HCT116 (cell line): ENCODE data around the gene NET1. TPM values are rescaled to one million over a fixed set of nuclear protein-coding genes. Genes with fewer than 3 reads are reported as not detected.

ENCODE experiments used
- ATAC-seq: fragments of 200-7000 bp; cut with Tn5 transposase; 2 replicates; pipeline ENCODE4 v1.9.1; 2020; ENCODE audit warnings: mild to moderate bottlenecking, moderate library complexity
- BruUV-seq: library from RNA; stranded (reverse); fragments of 400-500 nt; replicated peaks from 2 replicates; lab custom pipeline; 2021; lab: Mats Ljungman, UMichigan
- CTCF ChIA-PET: fragments of 300-600 bp; sonication (Branson Sonifier 250); formaldehyde crosslinking; loops from one replicate; lab custom pipeline; 2021; ENCODE audit warnings: antibody characterized with exemption; lab: Charles Lee
- POLR2A ChIA-PET: fragments of 300-600, 350-600 bp; sonication (Branson Sonifier 250); formaldehyde crosslinking; loops from one replicate; lab custom pipeline; 2021; ENCODE audit warnings: antibody characterized with exemption; lab: Charles Lee
- RAD21 ChIA-PET, 2 experiments: fragments of 300-600 bp; sonication (Branson Sonifier 250); formaldehyde crosslinking; loops; one replicate each; lab custom pipeline; 2023; ENCODE audit warnings: low total read pairs in 2 of 2; ENCODE audit not compliant: uncharacterized antibody in 2 of 2, unreplicated experiment in 2 of 2, low non-redundant PET in 1 of 2; lab: Charles Lee
- DNase-seq: peaks from one replicate; pipeline ENCODE4 v3.0.0-alpha.2; 2010; ENCODE audit warnings: low read depth, low spot score
- H2AFZ ChIP-seq: fragments of 200-600 bp; shearing (Covaris generic), sonication (generic); 2 replicates; pipeline ENCODE4 v1.6.1; 2017; ENCODE audit warnings: low read depth, mixed run types, mixed read lengths, antibody characterized with exemption, low read length; ENCODE audit not compliant: poor library complexity, severe bottlenecking
- H3K27ac ChIP-seq: 2 replicates; pipeline ENCODE4 v1.5.1; 2012; ENCODE audit warnings: low read depth, low read length
- H3K27me3 ChIP-seq: fragments of 200-600 bp; sonication (generic); 2 replicates; pipeline ENCODE4 v1.6.1; 2016; ENCODE audit warnings: mixed run types, low read length, mixed read lengths; ENCODE audit not compliant: insufficient read depth
- H3K36me3 ChIP-seq, 2 experiments: fragments of 200-500 bp in 1 of 2; fragments of 200-600 bp in 1 of 2; sonication (Bioruptor generic) in 1 of 2; sonication (generic) in 1 of 2; 2 replicates each; pipeline versions ENCODE4 v1.5.1 to v1.6.1; 2014 to 2016; ENCODE audit warnings: low read length in 2 of 2, inconsistent platforms in 1 of 2, mixed read lengths in 1 of 2, mixed run types in 1 of 2; ENCODE audit not compliant: insufficient read depth in 2 of 2, control insufficient read depth in 1 of 2
- H3K4me1 ChIP-seq, 2 experiments: fragments of 200-600 bp in 1 of 2; sonication (generic) in 1 of 2; 2 replicates each; pipeline versions ENCODE4 v1.5.1 to v1.6.1; 2012 to 2017; ENCODE audit warnings: low read length in 2 of 2, inconsistent platforms in 1 of 2, mild to moderate bottlenecking in 1 of 2, mixed read lengths in 1 of 2, mixed run types in 1 of 2, moderate library complexity in 1 of 2; ENCODE audit not compliant: insufficient read depth in 2 of 2, control insufficient read depth in 1 of 2
- H3K4me2 ChIP-seq: fragments of 200-600 bp; sonication (generic); 2 replicates; pipeline ENCODE4 v1.6.1; 2017; ENCODE audit warnings: mixed run types, low read length, mixed read lengths
- H3K4me3 ChIP-seq, 2 experiments: fragments of 200-600 bp in 1 of 2; sonication (generic) in 1 of 2; replicated peaks in 1 of 2; 2 replicates each; pipeline ENCODE4 v1.5.1; 2011 to 2016; ENCODE audit warnings: low read length in 2 of 2, control low read depth in 1 of 2, low read depth in 1 of 2, mild to moderate bottlenecking in 1 of 2, mixed read lengths in 1 of 2, mixed run types in 1 of 2
- H3K79me2 ChIP-seq: fragments of 200-600 bp; sonication (generic); 2 replicates; pipeline ENCODE4 v1.6.1; 2017; ENCODE audit warnings: mild to moderate bottlenecking, mixed run types, low read length, moderate library complexity, mixed read lengths; ENCODE audit not compliant: insufficient read depth
- H3K9ac ChIP-seq: fragments of 200-600 bp; sonication (generic); 2 replicates; pipeline ENCODE4 v1.6.1; 2016; ENCODE audit warnings: low read length, mixed read lengths
- H3K9me2 ChIP-seq: fragments of 200-600 bp; sonication (generic), shearing (Covaris generic); 2 replicates; pipeline ENCODE4 v1.6.1; 2017; ENCODE audit warnings: mixed run types, mild to moderate bottlenecking, moderate library complexity; ENCODE audit not compliant: insufficient read depth
- H3K9me3 ChIP-seq, 2 experiments: fragments of 200-500 bp in 1 of 2; fragments of 200-600 bp in 1 of 2; sonication (Bioruptor generic) in 1 of 2; sonication (generic) in 1 of 2; 2 replicates each; pipeline ENCODE4 v1.6.1; 2014 to 2017; ENCODE audit warnings: low read length in 2 of 2, mixed read lengths in 2 of 2, inconsistent platforms in 1 of 2, low read depth in 1 of 2, mild to moderate bottlenecking in 1 of 2, mixed run types in 1 of 2, moderate library complexity in 1 of 2; ENCODE audit not compliant: control insufficient read depth in 1 of 2, insufficient read depth in 1 of 2
- H4K20me1 ChIP-seq: fragments of 200-600 bp; sonication (generic), shearing (Covaris generic); 2 replicates; pipeline ENCODE4 v1.6.1; 2017; ENCODE audit warnings: mixed run types, mild to moderate bottlenecking, moderate library complexity; ENCODE audit not compliant: insufficient read depth
- CBX3 ChIP-seq: IDR thresholded peaks from 2 replicates; pipeline ENCODE4 v1.6.1; 2012; ENCODE audit warnings: low read depth
- EGR1 ChIP-seq: IDR thresholded peaks from 2 replicates; pipeline ENCODE4 v1.6.1; 2012; ENCODE audit warnings: low read depth
- EZH2 ChIP-seq: fragments of 200-600 bp; sonication (generic); IDR thresholded peaks from 2 replicates; pipeline ENCODE4 v1.6.1; 2017; ENCODE audit warnings: antibody characterized with exemption, mixed run types
- EZH2phosphoT487 ChIP-seq: fragments of 200-600 bp; IDR thresholded peaks from 2 replicates; pipeline ENCODE4 v1.6.1; 2018; ENCODE audit warnings: antibody characterized with exemption, borderline replicate concordance
- JUND ChIP-seq: IDR thresholded peaks from 2 replicates; pipeline ENCODE4 v1.6.1; 2012
- POLR2A ChIP-seq: IDR thresholded peaks from 2 replicates; pipeline ENCODE4 v1.7.0; 2011; ENCODE audit warnings: borderline replicate concordance; ENCODE audit not compliant: insufficient read depth, insufficient read length; ENCODE audit errors: extremely low read depth
- POLR2AphosphoS5 ChIP-seq: IDR thresholded peaks from 2 replicates; pipeline ENCODE4 v1.6.1; 2011; ENCODE audit warnings: mild to moderate bottlenecking, low read depth, low read length, moderate library complexity
- RAD21 ChIP-seq: IDR thresholded peaks from 2 replicates; pipeline ENCODE4 v1.6.1; 2012; ENCODE audit warnings: low read depth, mild to moderate bottlenecking
- REST ChIP-seq: IDR thresholded peaks from 2 replicates; pipeline ENCODE4 v1.6.1; 2012; ENCODE audit warnings: low read depth
- SIN3A ChIP-seq: IDR thresholded peaks from 2 replicates; pipeline ENCODE4 v1.6.1; 2012; ENCODE audit warnings: low read depth
- SP1 ChIP-seq: IDR thresholded peaks from 2 replicates; pipeline ENCODE4 v1.6.1; 2012; ENCODE audit warnings: low read depth
- TCF7L2 ChIP-seq: IDR thresholded peaks from 2 replicates; pipeline ENCODE4 v1.7.0; 2011; ENCODE audit warnings: borderline replicate concordance, inconsistent platforms; ENCODE audit not compliant: insufficient read depth, insufficient read length; ENCODE audit errors: extremely low read depth
- YY1 ChIP-seq: IDR thresholded peaks from 2 replicates; pipeline ENCODE4 v1.6.1; 2011; ENCODE audit warnings: low read length, low read depth, moderate library complexity, mild to moderate bottlenecking; ENCODE audit not compliant: insufficient replicate concordance; ENCODE audit errors: extremely low read depth
- ZBTB33 ChIP-seq: IDR thresholded peaks from 2 replicates; pipeline ENCODE4 v1.6.1; 2011; ENCODE audit warnings: mild to moderate bottlenecking, low read length, moderate library complexity; ENCODE audit not compliant: insufficient replicate concordance; ENCODE audit errors: extremely low read depth
- ZFX ChIP-seq: fragments of 450-650 bp; IDR thresholded peaks from 2 replicates; pipeline ENCODE4 v1.6.1; 2017
- ZNF274 ChIP-seq: fragments of 200-500 bp; sonication (Bioruptor generic); IDR thresholded peaks from 2 replicates; pipeline ENCODE4 v1.6.1; 2014; ENCODE audit warnings: mild to moderate bottlenecking, low read depth, low read length, inconsistent platforms
- intact Hi-C: fragments of 100-400 bp; cut with micrococcal nuclease; formaldehyde crosslinking; loops from 2 replicates; pipeline ENCODE4 v1.10.0; 2022
- total RNA-seq: library from RNA; stranded (reverse); gene quantifications from one replicate; pipeline ENCODE4 v1.2.1, GENCODE V29; 2021; ENCODE audit not compliant: unreplicated experiment
- TF ChIP-seq, protein P1 (sequence below), 3 experiments: fragments of 200-600 bp in 1 of 3; sonication (generic) in 1 of 3; IDR thresholded peaks in 2 of 3; conservative IDR thresholded peaks in 1 of 3; 2 replicates each; pipeline ENCODE4 v1.5.1; 2012 to 2017; ENCODE audit warnings: low read depth in 2 of 3, low read length in 2 of 3, antibody characterized with exemption in 1 of 3, borderline replicate concordance in 1 of 3, control low read depth in 1 of 3, mild to moderate bottlenecking in 1 of 3, mixed read lengths in 1 of 3, mixed run types in 1 of 3, moderate library complexity in 1 of 3; ENCODE audit not compliant: insufficient read depth in 1 of 3

Gene NET1
- total RNA-seq, 1 experiment from 2014 or later: 51.2 TPM

- Histone ChIP-seq H3K27me3 (no peaks in the 10 kb centered on the region), H3K36me3 (no peaks in the 10 kb centered on the region), H4K20me1 (no peaks in the 10 kb centered on the region), H3K4me3 (no peak overlapping the region), H3K27ac (no peak overlapping the region), H3K4me1 (peaks cover 0 to 5% of the 10 kb centered on the region in 2 experiments; a peak in 1 of 4 replicates), H3K9me3 (no peaks in the 10 kb centered on the region), H3K4me2 (no peak overlapping the region), H3K9ac (no peak overlapping the region), H3K9me2 (no peaks in the 10 kb centered on the region), H3K79me2 (no peaks in the 10 kb centered on the region), H2AFZ (no peak overlapping the region)
- intact Hi-C loops: no loop called here
- ATAC-seq: no peak
- DNase-seq: no peak
- no peak for TF ChIP-seq CBX3
- no peak for TF ChIP-seq ZFX
- no peak for TF ChIP-seq TCF7L2
- TF ChIP-seq YY1: no peak
- no peak for TF ChIP-seq SP1
- no peak for TF ChIP-seq EZH2phosphoT487
- TF ChIP-seq, protein P1, sequence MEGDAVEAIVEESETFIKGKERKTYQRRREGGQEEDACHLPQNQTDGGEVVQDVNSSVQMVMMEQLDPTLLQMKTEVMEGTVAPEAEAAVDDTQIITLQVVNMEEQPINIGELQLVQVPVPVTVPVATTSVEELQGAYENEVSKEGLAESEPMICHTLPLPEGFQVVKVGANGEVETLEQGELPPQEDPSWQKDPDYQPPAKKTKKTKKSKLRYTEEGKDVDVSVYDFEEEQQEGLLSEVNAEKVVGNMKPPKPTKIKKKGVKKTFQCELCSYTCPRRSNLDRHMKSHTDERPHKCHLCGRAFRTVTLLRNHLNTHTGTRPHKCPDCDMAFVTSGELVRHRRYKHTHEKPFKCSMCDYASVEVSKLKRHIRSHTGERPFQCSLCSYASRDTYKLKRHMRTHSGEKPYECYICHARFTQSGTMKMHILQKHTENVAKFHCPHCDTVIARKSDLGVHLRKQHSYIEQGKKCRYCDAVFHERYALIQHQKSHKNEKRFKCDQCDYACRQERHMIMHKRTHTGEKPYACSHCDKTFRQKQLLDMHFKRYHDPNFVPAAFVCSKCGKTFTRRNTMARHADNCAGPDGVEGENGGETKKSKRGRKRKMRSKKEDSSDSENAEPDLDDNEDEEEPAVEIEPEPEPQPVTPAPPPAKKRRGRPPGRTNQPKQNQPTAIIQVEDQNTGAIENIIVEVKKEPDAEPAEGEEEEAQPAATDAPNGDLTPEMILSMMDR (IDR thresholded peaks at IDR 0.05 in 2 of 3, conservative IDR thresholded peaks at IDR 0.05 in 1 of 3; ENCODE audit: borderline replicate concordance in 1 of 3, insufficient read depth in 1 of 3, low read depth in 2 of 3, low read length in 2 of 3): no peak
- no peak for TF ChIP-seq EGR1
- TF ChIP-seq SIN3A: no peak
- no peak for TF ChIP-seq POLR2AphosphoS5
- no peak for TF ChIP-seq JUND
- no peak for TF ChIP-seq RAD21
- no peak for TF ChIP-seq EZH2
- no peak for TF ChIP-seq REST
- TF ChIP-seq POLR2A: no peak
- no peak for TF ChIP-seq ZBTB33
- TF ChIP-seq ZNF274: no peak
- RAD21 ChIA-PET: no interaction called here
- POLR2A ChIA-PET: no interaction called here
- CTCF ChIA-PET: no interaction called here
- BruUV-seq: no TSS peak
These were observed 79.1 kb downstream of the NET1 start for GRCh38 chr10:5491477-5491876.
